Measurements from ENCODE around the gene PAXIP1.
"Not testable (repeated sequence)": the region's sequence is repeated elsewhere in the genome, so short reads cannot be mapped to it uniquely, and the experiment has no call there.

Gene PAXIP1

DNA sequence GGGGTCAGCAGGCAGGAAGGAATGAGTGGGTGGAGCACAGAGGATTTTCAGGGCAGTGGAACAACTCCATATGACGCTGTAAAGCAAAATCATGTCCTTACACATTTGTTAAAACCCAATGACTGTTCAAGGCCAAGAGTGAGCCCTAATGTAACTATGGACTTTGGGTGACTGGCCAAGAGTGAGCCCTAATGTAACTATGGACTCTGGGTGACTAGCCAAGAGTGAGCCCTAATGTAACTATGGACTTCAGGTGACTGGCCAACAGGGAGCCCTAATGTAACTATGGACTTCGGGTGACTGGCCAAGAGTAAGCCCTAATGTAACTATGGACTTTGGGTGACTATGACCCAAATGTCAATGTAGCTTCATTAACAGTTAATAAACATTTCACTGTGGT, 52.0 kb downstream of the PAXIP1 start:
- DNase-seq (ENCODE audit: low read depth in 2 of 3, low spot score in 2 of 3): no peak

DNA sequence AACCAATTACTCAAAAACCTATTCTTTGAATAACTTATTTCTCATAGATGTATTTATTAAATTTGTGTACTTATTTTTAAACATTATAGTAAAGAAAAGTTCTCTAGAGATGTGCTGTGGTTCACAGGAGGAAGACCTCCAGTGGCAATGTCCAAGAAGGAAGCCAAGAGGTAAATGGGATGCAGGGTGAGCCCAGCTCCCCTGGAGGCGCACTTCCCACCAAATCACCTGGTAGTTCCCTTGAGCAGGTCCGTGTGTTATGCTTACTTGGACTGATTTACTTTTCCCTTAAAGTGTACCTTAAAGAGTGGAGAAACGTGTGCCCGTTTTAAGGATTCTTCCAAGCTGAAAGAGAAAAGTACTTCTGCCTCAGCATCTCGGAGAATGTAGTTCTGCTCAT, 55.3 kb downstream of the PAXIP1 start:
- no peak for DNase-seq (ENCODE audit: low read depth in 2 of 3, low spot score in 2 of 3)

DNA sequence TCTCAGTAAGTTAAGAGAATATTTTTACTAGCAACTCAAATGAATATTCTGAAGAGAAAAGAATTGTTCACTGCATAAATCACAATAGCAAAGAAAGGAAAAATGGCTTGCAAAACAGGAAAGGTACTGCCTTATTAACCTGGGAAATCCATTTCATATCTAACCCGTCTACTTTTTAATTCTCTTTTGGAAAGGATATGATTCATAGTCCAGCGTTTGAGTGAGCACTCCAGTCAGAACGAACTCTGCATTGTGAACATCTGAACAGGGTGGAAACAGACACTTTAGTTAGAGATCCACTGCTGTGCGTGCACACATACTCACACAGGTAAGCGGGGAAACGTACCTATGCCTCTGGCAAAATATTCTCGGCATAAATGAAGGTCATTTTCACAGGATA, 56.8 kb downstream of the PAXIP1 start:
- no peak for DNase-seq (ENCODE audit: low read depth in 2 of 3, low spot score in 2 of 3)

DNA sequence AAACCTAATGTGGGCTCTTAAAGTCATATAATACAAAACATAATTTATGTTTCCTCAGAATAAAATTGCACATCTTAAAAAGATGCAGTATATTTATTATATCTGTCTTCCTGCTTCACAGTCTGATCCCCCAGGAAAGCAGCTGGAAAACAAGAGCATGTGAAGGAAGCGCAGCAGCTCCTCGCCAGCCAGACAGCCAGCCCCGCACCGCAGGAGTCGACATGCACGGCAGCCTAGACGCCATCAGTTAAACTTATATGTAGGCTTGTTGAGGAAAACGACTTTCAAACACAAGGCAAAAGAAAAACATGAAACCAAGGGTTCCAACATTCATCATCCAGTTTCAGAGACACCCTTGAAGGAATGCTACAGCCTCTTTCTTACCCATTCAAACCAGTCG, 59.0 kb downstream of the PAXIP1 start:
- no peak for DNase-seq (ENCODE audit: low read depth in 2 of 3, low spot score in 2 of 3)

DNA sequence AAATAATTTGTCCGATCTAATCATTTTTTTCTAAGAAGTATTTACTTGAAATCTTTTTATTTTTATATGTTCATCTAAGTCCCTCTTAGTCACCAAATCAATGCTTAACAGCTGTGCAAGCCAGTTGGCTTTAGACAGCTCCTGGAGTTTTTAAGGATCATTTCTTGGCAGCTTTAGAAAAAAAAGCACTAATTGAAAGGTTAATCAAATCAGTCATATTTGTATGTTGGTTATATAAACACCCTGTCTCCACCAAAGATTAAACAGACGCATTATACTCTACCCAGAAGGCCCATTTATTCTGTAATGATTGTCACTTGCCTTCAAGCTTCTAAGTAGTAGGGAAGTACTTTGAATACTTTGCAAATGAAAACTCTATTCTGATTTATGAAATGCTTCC, 60.2 kb downstream of the PAXIP1 start:
- DNase-seq (ENCODE audit: low read depth in 2 of 3, low spot score in 2 of 3): no peak

DNA sequence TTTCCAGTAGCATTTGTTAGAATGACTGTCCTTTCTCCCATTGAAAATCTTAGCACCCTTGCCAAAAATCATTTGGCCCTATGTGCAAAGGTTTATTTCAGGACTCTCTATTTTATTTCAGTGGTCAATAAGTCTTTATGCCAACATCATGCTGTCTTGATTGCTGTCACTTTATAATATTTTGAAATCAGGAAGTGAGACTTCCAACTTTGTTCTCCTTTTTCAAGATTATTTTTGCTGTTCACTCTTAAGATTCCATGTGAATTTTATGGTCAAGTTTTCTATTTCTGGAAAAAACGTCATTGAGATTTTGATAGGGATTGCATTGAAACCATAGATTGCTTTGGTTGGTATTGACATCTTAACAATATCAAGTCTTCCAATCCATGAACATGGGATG, 65.1 kb downstream of the PAXIP1 start:
- DNase-seq (ENCODE audit: low read depth in 2 of 3, low spot score in 2 of 3): no peak

DNA sequence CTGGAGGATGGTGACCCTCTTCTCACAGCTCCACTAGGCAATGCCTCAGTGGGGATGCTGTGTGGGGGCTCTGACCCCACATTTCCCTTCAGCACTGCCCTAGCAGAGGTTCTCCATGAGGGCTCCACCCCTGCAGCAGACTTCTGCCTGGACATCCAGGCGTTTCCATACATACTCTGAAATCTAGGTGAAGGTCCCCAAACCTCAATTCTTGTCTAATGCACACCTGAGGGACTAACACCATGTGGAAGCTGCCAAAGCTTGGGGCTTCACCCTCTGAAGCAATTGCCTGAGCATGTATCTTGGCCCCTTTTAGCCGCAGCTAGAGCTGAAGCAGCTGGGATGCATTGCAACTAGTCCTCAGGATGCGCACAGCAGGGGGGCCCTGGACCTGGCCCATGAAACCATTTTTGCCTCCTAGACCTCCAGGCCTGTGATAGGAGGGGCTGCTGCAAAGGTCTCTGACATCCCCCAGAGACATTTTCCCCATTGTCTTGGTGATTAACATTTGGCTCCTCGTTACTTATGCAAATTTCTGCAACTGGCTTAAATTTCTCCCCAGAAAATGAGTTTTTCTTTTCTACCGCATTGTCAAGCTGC, 68.5 kb downstream of the PAXIP1 start:
- DNase-seq (ENCODE audit: low read depth in 2 of 3, low spot score in 2 of 3): not testable (repeated sequence)

DNA sequence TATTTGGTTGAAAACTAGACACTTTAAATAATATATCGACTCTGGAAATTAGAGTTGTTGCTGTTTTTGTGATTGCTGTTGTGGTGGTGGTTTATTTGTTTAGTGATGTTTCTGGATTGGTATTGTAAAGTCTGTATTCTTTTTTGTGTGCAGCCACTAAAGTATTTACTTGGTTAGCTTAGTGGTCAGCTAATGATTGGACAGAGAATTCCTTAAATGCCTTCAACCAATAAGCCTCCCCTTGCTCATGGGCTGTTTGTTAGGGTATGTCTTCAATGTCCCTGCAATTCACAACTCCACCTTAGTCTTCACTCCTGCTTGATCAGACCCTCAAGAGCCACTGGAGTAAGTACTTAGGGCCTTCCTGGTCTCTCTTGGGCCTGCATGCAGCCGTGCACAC, 71.0 kb downstream of the PAXIP1 start:
- DNase-seq (ENCODE audit: low read depth in 2 of 3, low spot score in 2 of 3): no peak

DNA sequence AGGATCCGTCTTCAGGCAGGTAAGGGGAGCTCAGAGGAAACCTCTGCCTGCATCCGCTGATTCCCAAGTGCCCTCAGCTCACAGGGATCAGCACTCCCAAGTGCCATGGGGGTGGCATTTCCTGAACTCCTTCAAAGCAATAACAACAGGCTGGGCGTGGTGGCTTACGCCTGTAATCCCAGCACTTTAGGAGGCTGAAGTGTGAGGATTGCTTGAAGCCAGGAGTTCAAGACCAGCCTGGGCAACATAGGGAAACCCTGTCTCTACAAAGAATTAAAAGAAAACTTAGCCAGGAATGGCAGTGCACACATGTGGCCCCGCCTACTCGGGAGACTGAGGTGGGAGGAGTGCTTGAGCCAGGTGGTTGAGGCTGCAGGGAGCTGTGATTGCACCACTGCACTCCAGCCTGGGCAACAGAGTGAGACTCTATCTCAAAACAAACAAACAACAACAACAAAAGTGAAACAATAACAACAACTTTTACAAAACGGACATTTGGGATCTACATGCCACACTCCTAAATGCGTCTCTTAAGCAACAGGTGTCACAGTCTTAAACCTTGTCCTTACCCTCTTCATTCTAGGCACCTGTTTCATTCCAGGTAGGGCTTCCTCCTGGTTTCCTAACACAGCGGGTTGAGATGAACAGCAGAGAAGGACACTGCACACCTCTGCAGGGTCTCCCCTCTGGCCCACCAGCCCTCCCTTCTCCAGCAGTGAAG, 73.8 kb downstream of the PAXIP1 start:
- no peak for DNase-seq (ENCODE audit: low read depth in 2 of 3, low spot score in 2 of 3)

DNA sequence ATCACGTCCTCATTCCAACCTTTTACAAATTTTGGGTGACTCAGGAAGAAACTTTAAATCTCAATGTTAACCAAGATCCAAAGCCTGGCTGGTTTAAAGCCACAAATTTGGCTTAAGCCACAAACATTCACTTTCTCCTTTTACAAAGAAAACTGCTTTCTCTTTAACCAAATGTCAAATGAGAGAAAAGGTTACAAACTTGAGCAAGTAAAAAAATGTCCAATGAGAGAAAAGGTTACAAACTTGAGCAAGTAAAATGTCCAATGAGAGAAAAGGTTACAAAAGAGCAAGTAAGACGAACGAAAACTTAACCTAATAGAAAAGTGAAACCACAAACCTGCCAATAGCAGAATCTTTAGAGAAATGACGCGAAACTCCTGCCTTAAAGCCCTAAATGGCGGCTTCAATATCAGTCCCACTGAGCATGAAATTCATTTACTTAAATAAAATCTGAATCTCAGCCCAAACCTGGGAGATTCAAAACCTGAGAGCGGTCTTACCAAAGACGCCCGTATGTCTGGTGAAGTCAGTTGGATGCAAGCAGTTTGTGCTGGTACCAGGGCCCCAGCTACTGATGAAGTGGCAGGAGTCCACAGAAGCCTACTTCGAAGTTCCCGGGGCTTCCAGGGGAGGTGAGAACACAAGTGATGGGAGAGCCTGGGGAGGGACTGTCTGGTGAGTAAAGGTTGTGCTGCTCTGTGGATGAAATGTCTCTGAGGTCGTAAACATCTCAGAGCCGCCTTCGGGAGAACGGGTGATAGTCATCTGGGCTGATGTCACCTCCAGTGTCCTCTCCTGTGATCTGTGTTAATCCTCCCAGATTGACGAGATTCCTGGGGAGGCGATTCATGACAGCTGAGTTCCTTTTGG, 74.6 kb downstream of the PAXIP1 start:
- peak in 1 of 3 experiments; percentile 24 for DNase-seq (ENCODE audit: low read depth in 2 of 3, low spot score in 2 of 3)

DNA sequence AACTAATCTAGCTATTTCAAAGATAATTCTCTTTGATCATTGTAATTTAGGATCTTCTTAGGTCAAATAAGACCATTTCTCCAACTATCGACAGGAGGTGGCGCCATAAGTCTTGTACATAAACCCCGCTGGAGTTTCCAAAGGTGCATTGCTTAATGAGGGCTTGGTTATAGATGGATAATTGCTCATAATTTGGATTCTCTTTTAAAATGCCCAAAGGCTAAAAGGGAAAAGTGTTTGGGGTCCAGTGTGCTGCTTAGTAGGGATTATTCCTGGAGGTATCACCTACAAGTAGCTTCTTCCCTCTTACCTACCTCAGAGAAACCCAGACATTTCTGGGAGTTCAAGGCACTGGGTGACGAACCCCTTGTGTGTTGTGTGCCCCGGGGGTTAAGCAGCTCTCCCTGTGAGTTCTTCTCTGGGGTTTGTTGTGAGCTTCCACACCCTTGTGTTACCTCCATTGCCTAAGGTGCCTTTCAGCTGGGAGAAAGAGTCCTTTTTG, 75.2 kb downstream of the PAXIP1 start:
- peak in 2 of 3 experiments; percentile 19 to 42 for DNase-seq (ENCODE audit: low read depth in 2 of 3, low spot score in 2 of 3)

DNA sequence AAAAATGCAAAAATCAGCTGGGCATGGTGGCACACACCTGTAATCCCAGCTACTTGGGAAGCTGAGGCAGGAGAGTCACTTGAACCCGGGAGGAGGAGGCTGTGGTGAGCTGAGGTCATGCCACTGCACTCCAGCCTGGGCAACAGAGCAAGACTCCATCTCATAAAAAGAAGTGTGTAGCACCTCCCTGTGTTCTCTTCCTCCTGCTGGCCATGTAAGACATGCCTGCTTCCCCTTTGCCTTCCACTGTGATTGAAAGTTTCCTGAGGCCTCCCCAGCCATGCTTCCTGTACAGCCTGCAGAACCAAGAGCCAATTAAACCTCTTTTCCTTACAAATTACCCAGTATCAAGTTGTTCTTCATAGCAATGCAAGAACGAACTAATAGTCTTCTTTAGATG, 80.5 kb downstream of the PAXIP1 start:
- DNase-seq (ENCODE audit: low read depth in 2 of 3, low spot score in 2 of 3): not testable (repeated sequence)

DNA sequence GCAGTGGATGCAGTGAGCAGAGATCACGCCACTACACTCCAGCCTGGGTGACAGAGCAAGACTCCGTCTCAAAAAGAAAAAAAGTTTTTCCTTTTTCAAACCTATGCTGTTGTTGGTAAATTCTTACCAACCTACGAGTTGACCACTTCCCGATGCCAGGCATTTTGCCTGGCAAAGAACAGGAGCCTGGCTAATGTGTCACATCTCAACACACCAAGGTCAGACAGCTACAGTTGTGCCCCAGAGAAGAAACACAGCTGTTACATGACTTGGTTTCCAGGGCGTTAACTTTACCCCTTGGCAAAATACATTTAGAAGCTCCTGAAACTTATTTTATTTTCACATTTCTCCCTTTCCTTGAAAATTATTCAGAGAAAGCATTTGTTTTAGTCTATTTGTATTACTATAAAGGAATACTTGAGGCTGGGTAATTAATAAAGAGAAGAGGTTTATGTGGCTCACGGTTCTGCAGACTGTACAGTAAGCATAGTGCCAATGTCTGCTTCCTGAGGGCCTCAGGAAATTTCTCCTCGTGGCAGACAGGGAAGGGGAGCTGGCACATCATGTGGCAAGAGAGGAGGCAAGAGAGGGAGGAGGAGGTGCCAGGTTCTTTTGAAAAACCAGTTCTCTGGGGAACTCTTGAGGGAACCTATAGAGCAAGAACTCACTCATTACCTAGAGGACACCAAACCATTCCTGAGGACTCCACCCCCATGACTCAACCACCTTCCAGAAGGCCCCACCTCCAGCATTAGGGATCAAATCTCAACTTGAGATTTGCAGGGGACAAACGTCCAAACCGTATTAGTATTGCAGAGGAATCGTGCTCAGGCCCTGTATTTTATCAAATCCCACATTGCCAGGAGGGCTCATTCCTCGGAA, 83.3 kb downstream of the PAXIP1 start:
- no peak for DNase-seq (ENCODE audit: low read depth in 2 of 3, low spot score in 2 of 3)

DNA sequence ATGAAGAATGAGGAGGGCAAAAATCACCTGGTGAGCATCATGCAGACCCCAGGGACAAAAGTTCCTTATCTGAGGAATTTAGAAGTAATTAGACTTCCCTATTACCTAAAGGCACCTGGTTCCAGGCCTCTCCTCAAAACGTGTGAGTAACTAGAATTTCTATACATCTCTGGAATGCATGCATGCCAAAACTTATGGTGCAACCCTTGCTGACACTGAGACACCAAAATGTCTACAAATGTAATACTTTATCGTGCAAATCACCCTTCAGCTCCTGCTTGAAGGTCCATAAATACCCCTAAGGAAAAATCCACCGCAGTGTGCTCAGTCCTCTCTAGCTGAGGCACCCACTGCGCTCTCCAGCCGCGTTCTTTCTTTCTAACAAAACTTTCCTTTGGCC, 84.2 kb downstream of the PAXIP1 start:
- DNase-seq (ENCODE audit: low read depth in 2 of 3, low spot score in 2 of 3): no peak

DNA sequence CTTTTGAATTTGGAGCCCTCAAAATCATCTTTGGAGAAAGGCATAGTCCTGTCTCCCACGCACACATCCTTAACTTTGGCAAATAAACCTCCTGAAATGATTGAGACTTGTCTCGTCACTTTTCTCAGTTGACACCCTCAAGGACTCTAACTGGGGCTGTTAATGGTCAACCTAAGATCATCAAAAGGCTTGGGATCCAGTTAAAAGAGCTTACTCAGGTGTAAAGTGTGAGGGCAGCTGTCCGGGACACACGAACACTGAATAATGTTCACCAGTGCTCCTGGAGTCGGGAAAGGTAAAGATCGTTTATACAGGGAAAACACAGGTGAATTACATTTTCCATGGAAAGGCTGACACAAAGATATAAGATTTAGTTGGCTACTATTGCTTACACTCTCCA, 84.7 kb downstream of the PAXIP1 start:
- no peak for DNase-seq (ENCODE audit: low read depth in 2 of 3, low spot score in 2 of 3)

DNA sequence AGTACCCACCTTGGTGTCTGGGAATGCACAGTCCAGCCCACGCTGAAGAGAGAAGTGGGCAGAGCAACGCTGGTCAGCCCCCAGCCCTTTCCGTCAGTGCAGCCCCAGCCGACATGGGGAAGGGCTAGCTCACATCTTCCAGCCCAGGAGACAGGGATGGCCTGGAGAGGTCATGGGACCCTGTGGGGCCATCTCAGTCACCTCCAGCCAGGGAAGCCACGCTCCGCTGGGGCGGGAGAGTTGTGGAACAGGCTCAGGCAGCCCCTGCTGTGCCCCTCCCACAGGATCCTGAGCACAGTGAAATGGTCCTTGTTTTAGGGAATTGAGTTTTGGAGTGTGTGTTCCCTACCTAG, 85.1 kb downstream of the PAXIP1 start:
- no peak for DNase-seq (ENCODE audit: low read depth in 2 of 3, low spot score in 2 of 3)

DNA sequence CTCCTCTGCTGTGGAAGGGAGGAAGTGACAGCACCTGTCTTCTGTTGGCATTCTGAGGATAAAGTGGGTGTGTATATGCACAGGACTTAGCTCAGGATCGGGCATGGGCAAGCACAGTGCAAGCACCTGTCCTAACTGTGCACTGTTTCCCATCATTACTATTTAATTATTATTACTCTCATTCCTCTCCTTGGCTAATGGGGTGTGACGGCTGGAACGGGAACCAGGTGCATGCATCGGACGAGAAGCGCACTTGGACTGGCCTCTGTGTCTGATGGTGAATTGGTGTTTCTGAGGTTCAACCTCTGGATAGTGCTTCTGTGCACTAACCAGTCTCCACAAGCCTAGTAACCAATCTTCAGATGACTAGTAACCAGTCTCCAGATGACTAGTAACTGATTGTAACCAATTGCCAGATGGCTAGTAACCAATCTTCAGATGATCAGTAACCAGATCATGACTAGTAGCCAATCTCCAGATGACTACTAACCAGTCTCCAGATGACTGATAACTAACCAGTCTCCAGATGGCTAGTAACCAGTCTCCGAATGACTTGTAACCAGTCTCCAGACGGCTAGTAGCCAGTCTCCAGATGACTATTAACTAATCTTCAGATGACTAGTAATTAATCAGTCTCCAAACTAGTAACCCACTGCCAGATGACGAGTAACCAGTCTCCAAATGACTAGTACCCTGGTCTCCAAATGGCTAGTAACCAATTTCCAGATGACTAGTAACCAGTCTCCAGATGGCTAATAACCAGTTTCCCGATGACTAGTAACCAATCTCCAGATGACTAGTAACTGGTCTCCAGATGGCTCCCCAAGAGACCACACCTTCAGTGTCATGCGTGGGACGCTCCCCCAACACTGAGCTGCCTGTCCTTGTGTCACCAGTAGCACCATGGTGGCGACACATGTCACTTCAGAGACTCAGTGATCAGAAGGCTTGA, 85.8 kb downstream of the PAXIP1 start:
- DNase-seq (ENCODE audit: low read depth in 2 of 3, low spot score in 2 of 3): no peak

DNA sequence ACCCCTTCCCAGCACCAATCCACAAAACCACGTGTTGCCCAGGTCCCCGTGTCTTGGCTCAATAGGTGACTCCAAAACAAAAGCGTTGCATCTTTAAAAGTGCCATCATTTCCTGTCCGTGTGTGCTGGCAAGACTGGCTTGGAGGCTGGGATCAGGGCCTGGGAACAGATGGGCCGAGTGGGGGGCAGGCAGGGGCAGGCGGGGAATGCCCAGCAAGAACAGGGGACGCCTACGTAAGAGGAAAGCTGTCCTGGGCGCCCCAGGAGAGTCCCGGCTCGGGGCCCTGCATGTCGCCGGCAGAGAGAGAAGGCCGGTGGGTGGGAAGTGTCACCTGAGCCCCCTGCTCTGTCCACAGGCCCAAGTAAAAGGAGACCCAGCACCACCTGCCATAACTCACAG, 86.5 kb downstream of the PAXIP1 start:
- no peak for DNase-seq (ENCODE audit: low read depth in 2 of 3, low spot score in 2 of 3)

DNA sequence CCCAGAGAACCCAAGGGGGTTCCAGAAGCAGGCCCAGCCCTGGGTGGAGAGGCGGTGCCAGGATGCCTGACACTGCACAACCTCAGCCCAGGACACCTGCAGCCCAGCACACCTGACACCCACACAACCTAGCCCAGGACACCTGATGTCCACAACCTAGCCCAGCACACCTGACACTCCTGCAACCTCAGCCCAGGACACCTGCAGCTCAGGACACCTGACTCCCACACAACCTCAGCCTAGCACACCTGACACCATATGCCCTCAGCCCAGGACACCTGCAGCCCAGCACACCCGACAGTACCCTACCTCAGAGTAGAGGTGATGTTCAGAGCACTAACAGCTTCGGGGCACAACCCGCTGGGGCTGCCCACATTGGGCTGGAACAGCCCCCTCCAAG, 87.3 kb downstream of the PAXIP1 start:
- DNase-seq (ENCODE audit: low read depth in 2 of 3, low spot score in 2 of 3): no peak

DNA sequence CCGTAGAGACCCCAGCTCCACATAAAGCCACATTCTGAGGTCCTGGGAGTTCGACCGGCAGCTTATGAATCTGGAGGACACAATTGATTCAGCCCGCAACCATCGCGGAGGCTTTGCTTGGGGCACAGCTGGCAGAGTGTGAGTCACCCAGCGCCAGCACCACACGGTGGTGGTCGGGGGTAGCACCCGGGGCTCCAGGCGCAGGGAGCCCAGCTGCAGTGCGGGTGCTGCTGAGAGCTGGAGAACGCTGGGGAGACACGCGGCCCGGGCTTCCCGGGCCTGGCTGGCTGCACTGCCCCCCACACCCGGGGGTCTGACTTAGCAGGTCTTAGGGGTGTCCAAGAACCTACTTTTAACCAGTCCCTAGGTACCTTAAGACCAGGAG, 87.9 kb downstream of the PAXIP1 start:
- DNase-seq (ENCODE audit: low read depth in 2 of 3, low spot score in 2 of 3): no peak
